ENCODE measurements around the gene CD8B. TPM values are rescaled to one million over a fixed set of nuclear protein-coding genes. Genes with fewer than 3 reads are reported as not detected.

The CD8B gene
- total and polyA plus RNA-seq, 2 of the 13 experiments (the other 11 are each of a cell fraction or from before 2014, with no cell fraction given), result 0.04 TPM; not detected in 1

- TF ChIP-seq ZFX (CRISPR knock-in tag; IDR thresholded peaks at IDR 0.05; ENCODE audit: low read depth) (peak; percentile 55; the same call in 1 of the 2 replicates), GRHL1 (CRISPR knock-in tag; conservative IDR thresholded peaks at IDR 0.05) (no peak), EHMT2 (IDR thresholded peaks at IDR 0.05; ENCODE audit: borderline replicate concordance, low read depth, low read length) (no peak), TGIF2 (CRISPR knock-in tag; IDR thresholded peaks at IDR 0.05) (peak; percentile 45; the same call in 1 of the 2 replicates), GATAD2A (CRISPR knock-in tag; IDR thresholded peaks at IDR 0.05) (0 out of 2 replicates have a peak, but pooled peaks have one; percentile 53), PRDM10 (CRISPR knock-in tag; IDR thresholded peaks at IDR 0.05; ENCODE audit: low read depth) (0 out of 2 replicates have a peak, but pooled peaks have one; percentile 22), ZNF260 (CRISPR knock-in tag; IDR thresholded peaks at IDR 0.05; ENCODE audit: borderline replicate concordance, low read depth) (no peak), ZGPAT (CRISPR knock-in tag; IDR thresholded peaks at IDR 0.05) (no peak; the same call in 1 of the 2 replicates), MYC (CRISPR knock-in tag; IDR thresholded peaks at IDR 0.05; ENCODE audit: borderline replicate concordance) (0 out of 2 replicates have a peak, but pooled peaks have one; percentile 53), ZNF747 (CRISPR knock-in tag; IDR thresholded peaks at IDR 0.05; ENCODE audit: borderline replicate concordance) (no peak), ZNF446 (CRISPR knock-in tag; IDR thresholded peaks at IDR 0.05) (no peak), ZNF33B (CRISPR knock-in tag; IDR thresholded peaks at IDR 0.05) (peak; percentile 73; the same call in 1 of the 2 replicates), ATRX (CRISPR knock-in tag; IDR thresholded peaks at IDR 0.05; ENCODE audit: borderline replicate concordance) (no peak), CEBPZ (IDR thresholded peaks at IDR 0.05; ENCODE audit: low read length) (no peak), ZSCAN22 (CRISPR knock-in tag; IDR thresholded peaks at IDR 0.05) (no peak; the same call in 1 of the 2 replicates), MTF1 (CRISPR knock-in tag; IDR thresholded peaks at IDR 0.05) (no peak), ZNF180 (CRISPR knock-in tag; IDR thresholded peaks at IDR 0.05; ENCODE audit: borderline replicate concordance, low read depth) (no peak)
Measured at GRCh38 chr2:86808315-86809161, 53.1 kb downstream of the CD8B start (continued).
